ENCODE results near the gene C16orf96. TPM values are rescaled to one million over a fixed set of nuclear protein-coding genes. Genes with fewer than 3 reads are reported as not detected.

Gene C16orf96
- total RNA-seq, 2 experiments from 2014 or later, result 0.16 to 0.32 TPM

GRCh38 chr16:4649744-4650442, 93.8 kb downstream of the C16orf96 start:
- H3K4me1 Mint-ChIP-seq (ENCODE audit: low read depth), result peaks cover 39% of the 10 kb centered on the region
- H3K4me3 Mint-ChIP-seq, result no peak overlapping the region
- ATAC-seq (peak; percentile 49), DNase-seq (peak; percentile 47)
- POLR2A ChIA-PET, result interaction anchor here (0.7 to 1.2 kb wide), 4 partner anchors 11 to 46 kb away, joined by 3 to 6 read pairs (median 4); partner anchors contain the start of genes MGRN1 and NUDT16L1
- peaks cover 38% of the 10 kb centered on the region for H3K36me3 Mint-ChIP-seq (ENCODE audit: low read depth)
- no peaks in the 10 kb centered on the region for H3K27me3 Mint-ChIP-seq
- intact Hi-C loops (cut with micrococcal nuclease), result no loop called here
- TF ChIP-seq CTCF (IDR thresholded peaks at IDR 0.05), result no peak
- no peak overlapping the region for H3K27ac Mint-ChIP-seq
- no peaks in the 10 kb centered on the region for H3K9me3 Mint-ChIP-seq
- CTCF ChIA-PET, result interaction anchor here (0.6 to 2.7 kb wide), 17 partner anchors 10 to 198 kb away, joined by 3 to 23 read pairs (median 4); partner anchors contain the start of gene MGRN1

Other genes with a start within 250 kb of the C16orf96 start
- gene GLIS2, start 240.3 kb upstream of the C16orf96 start, total RNA-seq, result under 1 TPM; 0.49 to 0.77 TPM
- 10 to 100 TPM; 65.9 to 70.1 TPM for gene PAM16, start 205.0 kb upstream of the C16orf96 start, total RNA-seq
- gene VASN, start 184.5 kb upstream of the C16orf96 start, total RNA-seq, result not detected
- 10 to 100 TPM; 73.3 to 76.6 TPM for gene CORO7, start 139.7 kb upstream of the C16orf96 start, total RNA-seq
- 100 to 1,000 TPM in 1 of 2 experiments, 10 to 100 TPM in 1; 86.8 to 101 TPM for gene DNAJA3, start 130.5 kb upstream of the C16orf96 start, total RNA-seq
- 10 to 100 TPM; 45.3 to 53.6 TPM for gene NMRAL1, start 81.7 kb upstream of the C16orf96 start, total RNA-seq
- gene HMOX2, start 79.9 kb upstream of the C16orf96 start, total RNA-seq, result 10 to 100 TPM; 64.7 to 65.4 TPM
- 10 to 100 TPM; 31.9 to 32.2 TPM for gene CDIP1, start 17.6 kb upstream of the C16orf96 start, total RNA-seq
- gene UBALD1, start 58.5 kb downstream of the C16orf96 start, total RNA-seq, result 10 to 100 TPM; 12.2 to 13.4 TPM
- 10 to 100 TPM; 67.6 to 70.8 TPM for gene MGRN1, start 68.5 kb downstream of the C16orf96 start, total RNA-seq
- gene NUDT16L1, start 137.2 kb downstream of the C16orf96 start, total RNA-seq, result 10 to 100 TPM; 22.3 to 25.6 TPM
- gene ANKS3, start 177.9 kb downstream of the C16orf96 start, total RNA-seq, result 10 to 100 TPM; 13.0 to 13.8 TPM
- under 1 TPM; 0.18 to 0.38 TPM for gene DNAAF8, start 178.2 kb downstream of the C16orf96 start, total RNA-seq
- 10 to 100 TPM; 10.9 to 12.8 TPM for gene ZNF500, start 210.8 kb downstream of the C16orf96 start, total RNA-seq
- gene SEPTIN12, start 232.0 kb downstream of the C16orf96 start, total RNA-seq, result not detected
- gene SMIM22, start 239.0 kb downstream of the C16orf96 start, total RNA-seq, result not detected
- gene ROGDI, start 246.3 kb downstream of the C16orf96 start, total RNA-seq, result 1 to 10 TPM; 3.3 to 3.7 TPM